KMS-11 (cell line): Measurements from ENCODE around the gene TMEM161B.

ENCODE experiments used
- H2AFZ ChIP-seq: fragments of 200-600 bp; sonication (generic); 2 replicates; pipeline ENCODE4 v1.6.1; 2016; ENCODE audit warnings: antibody characterized with exemption, mixed run types, low read depth
- H3K27ac ChIP-seq: fragments of 200-600 bp; sonication (generic); 2 replicates; pipeline ENCODE4 v1.6.1; 2016; ENCODE audit warnings: mild to moderate bottlenecking, mixed run types
- H3K27me3 ChIP-seq: fragments of 200-600 bp; sonication (generic); 2 replicates; pipeline ENCODE4 v1.6.1; 2017; ENCODE audit warnings: mild to moderate bottlenecking, low read depth, mixed run types, moderate library complexity; ENCODE audit not compliant: insufficient read depth
- H3K36me3 ChIP-seq: fragments of 200-600 bp; sonication (generic); 2 replicates; pipeline ENCODE4 v1.6.1; 2017; ENCODE audit warnings: mild to moderate bottlenecking, mixed run types; ENCODE audit not compliant: insufficient read depth
- H3K4me1 ChIP-seq: fragments of 200-600 bp; sonication (generic); 2 replicates; pipeline ENCODE4 v1.6.1; 2016; ENCODE audit warnings: mild to moderate bottlenecking, low read depth, mixed run types; ENCODE audit not compliant: poor library complexity, severe bottlenecking
- H3K4me2 ChIP-seq: fragments of 200-600 bp; sonication (generic); 2 replicates; pipeline ENCODE4 v1.7.0; 2016; ENCODE audit warnings: mild to moderate bottlenecking, mixed run types
- H3K4me3 ChIP-seq: fragments of 200-600 bp; sonication (generic); IDR thresholded peaks from 2 replicates; pipeline ENCODE4 v1.6.1; 2017; ENCODE audit warnings: low read depth, low read length, mixed read lengths; ENCODE audit not compliant: insufficient read depth
- H3K79me2 ChIP-seq: fragments of 200-600 bp; sonication (generic); 2 replicates; pipeline ENCODE4 v1.6.1; 2016; ENCODE audit warnings: low read depth, mixed run types; ENCODE audit not compliant: insufficient read depth
- H3K9ac ChIP-seq: fragments of 200-600 bp; sonication (generic); 2 replicates; pipeline ENCODE4 v1.6.1; 2016; ENCODE audit warnings: mild to moderate bottlenecking, mixed run types
- H4K20me1 ChIP-seq: fragments of 200-600 bp; sonication (generic); 2 replicates; pipeline ENCODE4 v1.6.1; 2016; ENCODE audit warnings: mild to moderate bottlenecking, mixed run types; ENCODE audit not compliant: insufficient read depth
- CTCF ChIP-seq: fragments of 200-600 bp; sonication (generic); conservative IDR thresholded peaks from 2 replicates; pipeline ENCODE4 v1.6.1; 2017; ENCODE audit warnings: low read depth, mild to moderate bottlenecking, antibody characterized with exemption, low read length, moderate library complexity, mixed read lengths

Gene TMEM161B

GRCh38 chr5:88268385-88269184, at the start of gene TMEM161B:
Gene TMEM161B (minus strand): TSS chr5:88268845. CDS start chr5:88268723, 122 bp downstream.
- Histone ChIP-seq H4K20me1 (no peaks in the 10 kb centered on the region), H3K79me2 (peaks cover 63% of the 10 kb centered on the region), H3K27ac (peak within 1 kb of the TSS; percentile 56; the same call in 1 of the 2 replicates), H3K4me1 (peaks cover 36% of the 10 kb centered on the region), H2AFZ (peak within 1 kb of the TSS; percentile 95), H3K36me3 (no peaks in the 10 kb centered on the region), H3K9ac (peak within 1 kb of the TSS; percentile 66; the same call in 1 of the 2 replicates), H3K27me3 (no peaks in the 10 kb centered on the region), H3K4me2 (peak within 1 kb of the TSS; percentile 99), H3K4me3 (no peak within 1 kb of the TSS)
- no peak for TF ChIP-seq CTCF

- Histone ChIP-seq H3K36me3 (no peaks in the 10 kb centered on the region), H3K4me3 (no peak overlapping the region), H2AFZ (no peak overlapping the region), H3K4me1 (no peaks in the 10 kb centered on the region), H3K9ac (no peak overlapping the region), H3K27me3 (no peaks in the 10 kb centered on the region), H3K4me2 (no peak overlapping the region), H3K27ac (no peak overlapping the region), H4K20me1 (no peaks in the 10 kb centered on the region), H3K79me2 (no peaks in the 10 kb centered on the region)
- no peak for TF ChIP-seq CTCF
Observed at GRCh38 chr5:88304356-88304755, 35.7 kb upstream of the TMEM161B start.

GRCh38 chr5:88298425-88298824, 29.8 kb upstream of the TMEM161B start:
- H4K20me1 ChIP-seq, result no peaks in the 10 kb centered on the region
- H3K79me2 ChIP-seq, result no peaks in the 10 kb centered on the region
- no peak overlapping the region for H2AFZ ChIP-seq
- no peaks in the 10 kb centered on the region for H3K27me3 ChIP-seq
- no peak for TF ChIP-seq CTCF
- H3K27ac ChIP-seq, result no peak overlapping the region
- no peaks in the 10 kb centered on the region for H3K36me3 ChIP-seq
- no peaks in the 10 kb centered on the region for H3K4me1 ChIP-seq
- no peak overlapping the region for H3K4me3 ChIP-seq
- no peak overlapping the region for H3K4me2 ChIP-seq
- H3K9ac ChIP-seq, result no peak overlapping the region

- Histone ChIP-seq H2AFZ (no peak overlapping the region), H3K4me1 (no peaks in the 10 kb centered on the region), H3K79me2 (no peaks in the 10 kb centered on the region), H3K27ac (no peak overlapping the region), H3K9ac (no peak overlapping the region), H4K20me1 (no peaks in the 10 kb centered on the region), H3K27me3 (no peaks in the 10 kb centered on the region), H3K4me2 (no peak overlapping the region), H3K4me3 (no peak overlapping the region), H3K36me3 (no peaks in the 10 kb centered on the region)
- TF ChIP-seq CTCF, result no peak
Observed at GRCh38 chr5:88290801-88291200, 22.2 kb upstream of the TMEM161B start.
